ENCODE measurements around the gene WHRN. TPM values are rescaled to one million over a fixed set of nuclear protein-coding genes. Genes with fewer than 3 reads are reported as not detected.

WHRN gene
- 1.8 and 3.5 TPM in 2 replicates for total RNA-seq (2014; rRNA removed; shearing (Covaris generic))

DNA sequence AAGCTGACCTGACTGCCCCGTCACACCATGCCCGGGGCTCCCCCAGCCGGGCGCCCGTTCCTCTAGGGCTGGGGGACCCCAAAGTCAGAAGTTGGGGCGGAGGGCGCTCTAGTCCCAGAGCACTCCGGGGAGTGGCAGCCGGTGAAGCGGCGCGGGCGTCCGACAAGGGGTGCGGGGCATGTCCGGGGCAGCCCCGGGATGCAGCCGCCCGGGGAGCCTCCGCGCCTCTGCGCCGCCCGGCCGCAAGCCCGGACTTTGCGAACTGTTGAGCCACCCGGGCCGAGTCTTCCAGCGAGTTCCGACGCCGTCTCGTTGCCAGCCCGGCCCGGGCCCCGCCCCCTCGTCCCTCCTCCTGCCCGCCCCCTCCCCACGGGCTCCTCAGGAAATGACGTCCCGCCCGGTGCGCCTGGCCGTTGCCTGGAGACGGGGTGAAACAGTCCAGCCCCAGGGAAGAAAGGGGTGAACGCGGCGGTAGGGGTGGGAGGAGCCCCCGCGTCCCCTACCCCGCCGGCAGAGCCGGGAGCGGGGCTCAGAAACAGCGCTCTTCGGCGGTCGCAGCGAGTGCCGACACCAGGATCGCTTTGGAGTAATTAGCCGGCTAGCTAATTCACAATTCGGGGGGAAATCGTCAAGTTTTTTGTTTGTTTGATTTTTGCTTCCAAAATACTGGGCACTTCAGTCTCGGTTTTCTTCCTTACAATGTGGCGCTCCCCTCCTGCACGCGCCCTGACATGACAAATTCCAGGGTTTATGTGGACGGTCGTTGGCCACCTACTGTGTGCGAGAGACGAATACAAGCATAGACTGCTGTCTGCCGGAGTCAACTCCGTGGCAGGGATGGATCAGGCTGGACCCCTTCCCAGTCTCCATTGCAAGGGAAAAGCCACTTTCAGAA, at the start of gene WHRN:
Gene WHRN (minus strand): TSS at position 287 of the 895 bp plus-strand sequence. CDS start 672 bp downstream, outside the sequence.
- DNase-seq (ENCODE audit: low read depth): peak; percentile 96

DNA sequence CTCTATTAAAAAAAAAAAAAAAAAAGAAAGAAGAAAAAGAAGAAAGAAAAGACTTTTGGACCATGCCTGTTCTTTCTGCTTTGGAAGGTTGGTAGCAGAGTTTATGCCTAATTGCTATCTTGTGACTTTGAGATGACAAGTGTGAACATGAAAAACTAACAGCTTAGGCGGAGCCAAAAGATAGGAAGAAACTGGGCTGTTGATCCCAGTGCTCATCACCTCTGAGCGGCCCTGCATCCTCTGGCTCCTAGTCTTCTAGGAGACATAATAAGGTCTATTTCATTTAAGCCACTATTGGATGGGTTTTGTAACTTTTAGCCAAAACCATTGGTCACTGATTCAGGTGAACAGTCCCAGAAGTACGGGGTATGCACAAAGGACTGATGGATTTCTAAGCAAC, 47.9 kb upstream of the WHRN start:
- DNase-seq (ENCODE audit: low read depth): no peak

DNA sequence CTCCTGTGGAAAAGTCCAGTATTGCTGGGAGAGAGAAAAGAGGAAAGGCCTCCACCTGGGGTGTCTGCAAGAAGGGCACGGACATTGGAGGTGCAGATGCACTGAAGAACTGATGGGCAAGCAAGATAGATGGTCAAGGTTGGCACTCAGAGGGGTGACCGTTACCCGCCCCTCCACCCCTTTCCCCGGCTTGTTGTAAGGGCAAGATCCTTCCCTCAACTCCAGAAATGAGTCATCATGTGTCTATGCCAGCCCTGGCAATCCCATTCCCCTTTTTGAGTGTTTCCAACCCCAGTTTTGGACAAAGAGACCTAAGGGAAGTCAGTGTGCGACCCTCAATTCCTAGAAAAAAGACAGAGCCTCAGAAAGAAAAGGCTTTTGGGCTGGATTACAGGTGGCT, 47.4 kb upstream of the WHRN start:
- peak; percentile 61 for DNase-seq (ENCODE audit: low read depth)

DNA sequence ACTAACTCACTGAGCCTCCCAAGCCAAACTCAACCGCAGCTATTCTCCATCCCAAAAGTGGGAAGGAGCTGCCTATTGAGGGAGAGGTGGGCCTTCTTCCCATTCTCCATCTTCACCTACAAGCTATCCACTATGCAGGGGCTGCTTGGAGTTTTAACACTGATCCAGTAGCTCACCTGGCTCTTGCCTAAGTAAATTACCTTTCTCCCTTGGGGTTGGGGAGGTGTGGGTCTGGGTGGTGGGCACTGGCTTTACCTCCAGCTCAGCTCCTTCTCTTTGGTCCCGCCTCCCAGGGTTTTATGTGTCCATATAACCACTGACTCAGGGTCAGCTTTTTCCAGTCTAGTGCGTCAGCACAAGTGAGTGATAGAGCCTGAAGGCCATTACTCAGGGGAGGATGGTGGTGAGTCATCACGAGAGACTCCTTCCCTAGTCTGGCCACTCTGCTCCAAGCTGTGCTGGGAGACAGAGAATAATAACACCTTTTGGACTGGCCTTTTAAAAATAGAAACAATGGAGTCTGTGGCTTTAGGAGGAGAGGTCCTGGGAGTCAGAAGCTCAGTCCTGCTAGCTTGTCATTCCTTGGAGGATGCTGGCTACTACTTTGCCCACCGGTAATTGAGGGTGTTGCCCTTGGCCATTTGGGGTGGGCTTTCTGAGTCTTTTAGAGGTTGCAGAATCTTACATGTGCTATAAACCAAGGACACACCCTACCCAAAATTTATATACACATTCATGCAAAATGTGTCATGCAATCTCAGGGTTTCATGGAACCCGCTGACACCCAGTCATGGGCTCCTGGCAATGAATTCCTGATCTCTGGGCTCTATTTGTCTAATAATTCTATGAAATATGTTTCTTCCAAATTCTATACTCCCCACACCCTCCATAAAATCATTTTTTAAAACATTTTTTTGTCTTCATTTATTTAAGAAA, 46.7 kb upstream of the WHRN start:
- DNase-seq (ENCODE audit: low read depth): peak; percentile 100

DNA sequence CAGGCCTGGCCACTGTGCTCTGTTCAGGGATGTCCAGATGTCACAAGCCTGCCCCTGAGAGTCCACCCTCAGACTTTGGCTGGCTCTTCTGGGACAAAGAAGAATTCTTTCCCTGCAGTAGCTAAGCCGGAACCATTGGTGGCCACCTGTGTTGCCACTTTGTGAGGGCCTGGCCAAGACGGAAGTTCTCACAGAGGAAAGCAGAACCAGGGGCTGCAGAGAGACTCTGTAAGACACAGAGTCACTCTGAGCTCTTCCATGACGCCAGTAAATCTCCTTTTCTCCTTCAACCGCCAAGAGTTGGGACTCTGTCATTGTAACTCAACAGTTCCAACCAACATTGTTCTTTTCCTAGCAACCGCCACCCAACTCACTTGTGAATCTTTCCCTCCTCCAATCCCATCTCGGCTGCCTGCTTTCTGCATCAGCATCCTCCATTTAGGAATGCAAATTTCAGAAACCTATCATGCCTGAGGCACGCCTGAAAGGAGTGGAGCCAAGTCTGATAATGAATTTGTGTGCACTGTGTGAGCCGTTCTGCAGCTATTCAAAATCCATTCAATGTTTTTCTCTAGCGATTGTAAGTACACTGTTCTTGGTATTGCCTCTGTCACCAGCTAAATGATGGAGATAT, 44.5 kb upstream of the WHRN start:
- DNase-seq (ENCODE audit: low read depth): peak; percentile 62

DNA sequence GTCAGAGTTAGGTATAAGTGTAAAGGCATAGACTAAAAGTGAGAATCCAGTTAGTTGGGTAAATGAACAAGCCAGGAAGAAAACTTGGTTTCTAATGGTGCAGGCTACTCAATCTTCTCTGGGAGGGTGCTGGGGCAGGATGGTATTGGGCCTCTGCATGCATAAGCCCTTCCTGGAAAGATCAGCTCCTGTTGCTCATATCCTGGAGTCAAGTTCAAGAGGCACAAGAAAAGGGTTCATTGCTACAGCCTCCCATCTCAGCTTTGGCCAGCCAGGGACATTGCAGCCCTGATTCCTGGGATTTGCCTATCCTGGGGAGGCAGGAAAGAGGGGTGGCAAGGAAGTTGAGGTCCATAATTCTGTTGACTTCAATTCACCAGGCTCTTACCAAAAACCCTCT, 41.6 kb upstream of the WHRN start:
- DNase-seq (ENCODE audit: low read depth): no peak

DNA sequence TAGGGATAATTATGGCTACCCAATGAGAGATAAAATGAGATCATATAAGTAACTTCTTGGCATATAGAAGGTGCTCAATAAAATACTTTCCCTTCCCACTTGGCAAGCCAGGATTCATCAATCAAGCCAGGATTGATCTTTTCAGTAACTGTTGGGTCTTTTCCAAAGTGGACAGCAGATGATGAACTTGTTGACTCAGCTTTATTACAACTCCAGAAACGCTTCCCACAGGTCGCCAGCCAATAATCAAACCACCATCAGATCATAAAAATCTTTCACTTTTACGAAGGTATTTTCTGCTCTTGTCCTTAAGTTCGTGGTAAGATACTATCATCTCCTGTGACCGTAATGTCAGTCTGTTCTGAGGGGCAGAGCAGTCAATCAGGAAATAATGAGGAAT, 39.8 kb upstream of the WHRN start:
- no peak for DNase-seq (ENCODE audit: low read depth)

DNA sequence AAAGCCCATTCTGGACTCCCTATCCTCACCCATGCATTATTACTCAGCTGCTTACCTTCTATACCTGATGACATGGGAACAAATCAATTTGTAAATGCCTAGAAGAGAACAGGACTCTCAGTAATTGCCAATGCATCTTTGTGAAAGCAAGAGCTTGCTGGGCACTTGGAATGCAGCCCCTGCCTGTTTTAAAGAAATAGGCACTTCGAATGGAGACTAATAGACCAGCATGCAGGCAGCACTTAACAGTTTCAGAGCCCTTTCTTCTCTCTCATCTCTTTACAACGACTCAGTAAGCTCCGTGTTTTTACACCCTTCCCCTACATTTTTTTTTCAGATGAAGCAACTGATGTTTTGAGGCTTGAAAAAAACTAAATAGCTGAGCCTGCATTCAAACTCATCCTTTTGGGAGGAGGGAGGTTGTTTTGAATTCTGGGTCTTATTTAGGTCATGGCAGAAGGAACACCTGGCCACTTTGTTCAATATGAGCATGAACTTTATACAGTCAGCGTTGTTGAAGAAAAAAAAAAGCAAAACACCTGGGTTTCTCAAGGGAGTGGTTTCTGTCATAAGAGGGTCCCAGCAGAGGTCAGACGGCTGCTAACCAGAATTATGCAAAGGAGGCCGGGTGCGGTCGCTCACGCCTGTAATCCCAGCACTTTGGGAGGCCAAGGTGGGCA, 34.6 kb upstream of the WHRN start:
- DNase-seq (ENCODE audit: low read depth): no peak

DNA sequence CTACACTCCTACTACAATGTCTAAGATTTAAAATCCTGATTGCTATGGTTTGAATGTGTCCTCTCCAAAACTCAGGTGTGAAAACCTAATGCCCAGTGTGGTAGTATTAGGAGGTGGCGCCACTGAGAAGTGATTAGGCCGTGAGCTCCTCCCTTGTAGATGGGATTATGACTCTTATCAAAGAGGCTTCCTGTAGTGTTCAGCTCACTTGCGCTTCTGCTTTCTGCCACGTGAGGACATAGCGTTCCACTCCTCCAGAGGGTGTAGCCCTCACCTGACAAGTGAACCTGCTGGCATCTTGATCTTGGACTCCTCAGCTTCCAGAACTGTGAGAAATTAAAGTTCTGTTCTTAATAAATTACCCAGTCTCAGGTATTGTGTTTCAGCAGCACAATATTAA, 33.0 kb upstream of the WHRN start:
- no peak for DNase-seq (ENCODE audit: low read depth)

DNA sequence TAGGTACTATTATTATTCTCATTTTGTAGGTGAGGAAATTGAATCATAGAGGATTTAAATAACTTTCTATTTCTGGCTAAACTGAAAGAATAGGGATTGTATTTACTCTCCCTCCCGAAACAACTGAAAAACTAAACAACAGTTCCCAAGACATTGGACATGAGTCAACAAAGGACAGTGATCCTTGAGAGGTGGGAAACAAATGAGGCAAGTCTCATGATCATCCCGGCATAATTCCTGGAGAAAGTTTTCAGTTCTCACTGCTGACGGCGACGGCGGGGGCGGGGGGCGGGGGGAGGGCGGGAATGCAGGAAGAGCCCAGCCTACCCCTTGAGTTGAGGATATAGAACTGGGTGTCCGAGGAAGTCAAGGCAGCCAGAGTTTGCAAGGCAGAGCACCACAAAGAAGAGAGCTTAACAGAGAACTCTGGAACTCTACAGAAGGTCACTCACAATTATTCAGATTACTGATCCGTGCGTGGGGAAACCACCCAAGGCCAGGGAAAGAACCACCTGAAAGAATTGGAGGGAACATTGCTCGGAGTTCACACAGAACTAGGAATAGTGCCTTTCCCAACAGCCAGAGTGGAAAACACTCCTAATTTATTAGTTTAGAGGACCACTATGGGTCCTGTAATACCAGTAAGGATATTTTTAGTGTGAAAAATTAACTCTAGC, 27.4 kb upstream of the WHRN start:
- peak; percentile 31 for DNase-seq (ENCODE audit: low read depth)

DNA sequence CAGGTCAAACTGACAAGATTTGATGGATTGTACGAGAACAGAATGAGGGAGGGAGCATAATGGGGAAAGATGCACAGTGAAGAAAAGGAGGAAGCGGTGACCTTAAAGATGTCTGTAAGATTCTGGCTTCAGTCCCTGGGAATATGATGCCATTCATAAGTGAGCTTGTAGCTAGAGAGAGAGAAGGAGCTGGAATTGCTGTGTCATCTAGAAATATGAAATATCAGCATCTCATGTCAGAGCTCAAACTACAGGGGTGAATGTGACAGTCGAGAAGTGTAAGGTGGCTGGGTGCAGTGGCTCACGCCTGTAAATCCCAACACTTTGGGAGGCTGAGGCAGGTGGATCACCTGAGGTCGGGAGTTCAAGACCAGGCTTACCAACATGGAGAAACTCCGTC, 24.0 kb upstream of the WHRN start:
- DNase-seq (ENCODE audit: low read depth): no peak

DNA sequence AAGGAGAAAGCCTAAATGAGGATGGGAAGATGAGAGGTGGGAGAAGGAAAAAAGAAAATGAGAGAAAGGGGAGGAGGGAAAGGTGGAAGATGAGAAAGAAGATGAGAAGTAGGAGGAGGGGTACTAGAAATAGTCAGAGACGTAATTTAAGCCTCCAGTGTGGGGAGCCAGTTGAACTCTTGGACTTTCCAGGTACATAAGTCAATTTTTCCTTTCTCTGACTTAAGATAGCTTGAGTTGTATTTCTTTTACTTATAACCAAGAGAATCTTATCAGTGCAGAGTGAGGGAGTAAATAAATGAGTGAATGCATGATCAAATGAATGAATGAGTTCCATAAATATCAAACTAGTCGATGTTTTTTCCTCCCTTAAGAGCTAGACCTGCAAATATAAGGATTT, 21.5 kb upstream of the WHRN start:
- no peak for DNase-seq (ENCODE audit: low read depth)

DNA sequence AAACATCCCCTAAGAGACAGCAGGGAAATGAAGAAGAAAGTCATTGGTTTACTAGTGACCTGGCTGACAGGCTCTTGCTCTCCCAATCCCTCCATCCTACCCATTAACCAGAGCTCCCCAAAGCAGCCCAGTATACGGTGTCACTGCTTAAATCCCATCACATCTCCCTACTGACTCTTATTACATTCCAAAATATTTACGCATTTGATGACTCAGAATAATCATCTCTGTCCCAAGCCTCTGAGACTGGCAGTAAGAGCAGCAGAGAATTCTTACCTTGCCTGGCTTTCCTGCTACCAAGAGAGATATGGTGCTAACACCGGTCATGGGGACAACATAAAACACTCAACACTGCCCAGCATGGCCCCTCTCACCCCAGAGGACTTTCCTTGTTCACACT, 20.2 kb upstream of the WHRN start:
- DNase-seq (ENCODE audit: low read depth): peak; percentile 93

DNA sequence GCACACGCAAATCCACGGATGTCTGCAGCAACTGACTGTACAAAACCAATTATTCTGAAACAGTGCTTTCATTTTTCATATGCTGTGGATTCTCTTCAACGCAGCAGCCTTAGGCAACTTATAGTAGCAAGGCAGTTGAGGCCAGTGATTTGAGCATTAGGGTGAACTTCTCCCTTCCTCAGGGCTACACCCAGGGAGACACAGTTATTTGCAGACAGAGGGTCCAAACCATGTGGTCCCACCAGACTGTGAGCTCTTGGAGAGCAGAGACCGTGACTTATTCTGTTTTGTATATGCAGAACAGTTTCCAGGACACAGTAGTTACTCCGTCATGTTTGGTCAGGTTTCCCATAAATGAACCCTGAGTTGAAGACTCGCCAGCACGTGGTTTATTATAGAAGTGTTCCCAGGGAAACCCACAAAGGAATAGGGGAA, 19.0 kb upstream of the WHRN start:
- peak; percentile 75 for DNase-seq (ENCODE audit: low read depth)

DNA sequence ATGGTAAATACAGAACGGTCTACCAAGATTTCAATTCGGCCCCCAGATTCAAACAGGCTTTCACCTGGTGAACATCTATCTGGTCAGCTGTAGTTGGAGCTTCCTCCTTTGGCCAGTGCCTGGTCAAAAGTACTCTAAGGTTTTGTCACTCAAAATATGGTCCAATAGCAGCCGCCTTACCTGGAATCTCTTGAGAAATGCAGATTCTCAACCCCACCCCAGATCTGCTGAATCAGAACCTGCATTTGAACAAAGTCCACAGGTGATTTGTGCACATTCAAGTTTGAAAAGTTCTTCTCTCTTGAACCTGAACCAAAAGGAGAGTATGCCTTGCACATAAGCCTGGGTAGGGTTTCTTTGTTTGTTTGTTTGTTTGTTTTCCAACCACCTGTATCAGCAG, 17.6 kb upstream of the WHRN start:
- DNase-seq (ENCODE audit: low read depth): no peak

DNA sequence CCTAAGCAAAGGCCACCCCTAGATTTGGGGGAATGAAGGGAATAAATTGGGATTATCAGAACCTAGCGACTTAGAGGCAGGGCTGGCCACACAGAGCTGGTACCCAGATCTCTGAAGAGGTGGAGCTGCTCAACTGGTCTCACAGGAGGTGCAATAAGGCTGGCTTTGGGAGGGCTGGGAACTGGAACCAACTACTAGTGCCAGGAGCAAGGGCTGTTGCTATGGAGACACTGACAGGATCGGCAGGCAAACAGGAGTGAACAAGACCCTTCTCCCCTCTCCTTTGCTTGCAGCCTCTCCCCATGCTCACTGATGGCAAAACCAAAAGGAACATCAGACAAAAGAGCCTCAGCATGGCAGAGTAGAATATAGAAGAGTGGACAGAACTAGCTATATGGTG, 17.0 kb upstream of the WHRN start:
- DNase-seq (ENCODE audit: low read depth): no peak

DNA sequence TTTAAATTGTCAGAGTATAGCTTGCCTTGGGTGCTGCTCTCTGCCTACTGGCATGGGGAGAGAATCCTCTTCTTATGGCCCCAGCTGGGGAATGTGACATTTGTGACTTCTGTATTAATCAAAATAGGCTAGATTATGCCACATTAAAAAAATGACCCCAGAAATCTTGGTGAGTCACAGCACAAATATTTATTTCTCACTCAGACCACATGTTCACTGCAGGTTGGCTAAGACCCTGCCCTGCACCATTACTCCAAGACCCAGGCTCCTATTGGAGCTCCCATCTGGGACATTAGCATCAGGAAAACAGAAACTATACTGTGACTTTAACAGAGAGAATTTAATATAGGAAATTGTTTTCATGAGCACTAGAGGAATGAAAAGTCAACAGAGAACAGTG, 16.6 kb upstream of the WHRN start:
- DNase-seq (ENCODE audit: low read depth): peak; percentile 68

DNA sequence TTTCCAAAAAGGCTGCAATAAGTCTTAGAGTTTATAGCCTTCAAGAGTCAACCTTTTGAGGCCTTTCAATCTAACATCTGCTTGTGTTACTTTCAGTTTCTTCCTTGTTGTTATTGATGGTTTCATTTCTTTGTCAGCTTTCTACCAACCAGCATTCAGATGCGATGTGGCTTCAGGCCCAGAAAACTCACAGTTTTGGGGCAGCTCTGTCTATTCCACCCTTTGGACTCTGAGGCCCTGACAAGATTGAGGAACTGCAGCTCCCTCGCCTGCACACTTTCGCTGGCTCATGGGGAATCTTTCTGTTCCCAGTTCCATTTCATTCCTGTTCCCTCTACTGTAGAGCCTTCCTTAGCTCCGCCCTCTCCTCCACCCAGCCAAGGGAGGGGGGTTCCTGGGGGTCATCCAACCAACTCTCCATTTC, 13.3 kb upstream of the WHRN start:
- DNase-seq (ENCODE audit: low read depth): no peak

DNA sequence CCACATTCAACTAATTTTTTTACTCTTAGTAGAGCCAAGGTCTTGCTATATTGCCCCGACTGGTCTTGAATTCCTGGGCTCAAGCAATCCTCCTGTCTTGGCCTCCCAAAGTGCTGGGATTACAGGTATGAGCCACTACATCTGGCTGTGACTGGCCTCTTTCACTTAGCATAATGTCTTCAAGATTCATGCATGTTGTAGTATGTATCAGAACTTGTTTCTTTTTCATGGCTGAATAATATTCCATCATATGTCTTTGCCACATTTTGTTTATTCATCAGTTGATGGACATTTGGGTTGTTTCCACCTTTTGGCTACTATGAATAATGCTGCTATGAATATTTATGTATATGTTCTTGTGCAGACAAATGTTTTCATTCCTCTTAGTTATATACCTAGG, 12.8 kb upstream of the WHRN start:
- no peak for DNase-seq (ENCODE audit: low read depth)

DNA sequence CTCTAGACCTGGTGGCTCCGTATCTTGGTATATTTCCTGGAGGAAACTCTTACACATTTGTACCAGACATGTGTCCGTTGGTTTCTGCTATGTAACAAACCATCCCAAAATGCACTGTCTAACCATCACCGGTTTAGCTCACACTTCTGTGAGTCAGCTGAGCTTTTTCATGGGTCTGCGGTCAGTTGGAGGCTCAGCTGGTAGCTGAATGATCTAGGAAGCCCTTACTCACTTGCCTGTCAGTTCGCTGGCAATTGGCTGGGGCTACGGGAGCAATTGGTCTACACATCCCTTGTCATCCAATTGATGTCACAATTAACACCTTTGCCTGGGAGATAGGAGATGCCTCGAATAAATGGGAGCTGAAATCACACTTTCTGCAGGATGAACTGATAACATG, 11.6 kb upstream of the WHRN start:
- peak; percentile 86 for DNase-seq (ENCODE audit: low read depth)

DNA sequence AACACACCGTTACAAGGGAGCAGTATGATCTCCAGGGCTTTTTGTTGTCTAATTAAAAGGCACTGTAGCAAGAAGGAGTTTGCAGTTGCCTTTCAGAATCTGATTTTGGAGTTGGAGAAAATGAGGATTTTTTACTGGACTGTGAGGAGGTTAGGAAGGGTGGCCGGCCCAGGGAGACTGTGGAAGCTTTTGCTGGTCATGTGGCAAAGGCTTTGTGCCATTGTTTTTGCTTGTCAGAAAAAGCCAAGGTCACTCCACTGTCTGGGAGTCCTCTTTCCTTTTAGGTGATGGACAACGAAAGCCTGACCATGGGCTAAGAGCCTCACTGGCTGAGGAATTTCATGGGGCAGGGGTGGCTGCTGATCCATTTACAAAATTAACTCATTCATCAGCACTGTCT, 10.3 kb upstream of the WHRN start:
- DNase-seq (ENCODE audit: low read depth): no peak
